CD4-positive, CD25-positive, alpha-beta regulatory T cell (primary cell): ENCODE measurements around the gene NCK2. TPM values are rescaled to one million over a fixed set of nuclear protein-coding genes. Genes with fewer than 3 reads are reported as not detected.

Source experiments
- ATAC-seq, 2 donors: fragments of 150-1000 bp; cut with Tn5 transposase; one replicate each; pipeline ENCODE4 v1.10.0; 2021; ENCODE audit warnings: low read depth in 2 of 2, moderate number of reproducible peaks in 2 of 2, moderate library complexity in 1 of 2
- DNase-seq, 3 donors: peaks; one replicate each; pipeline versions ENCODE4 v3.0.0 to v3.0.0-alpha.2; 2012 to 2022; ENCODE audit warnings: mixed read lengths in 1 of 3
- H3K27ac ChIP-seq: one replicate; pipeline ENCODE4 v1.7.0; 2013; ENCODE audit warnings: mild to moderate bottlenecking, low read length; ENCODE audit not compliant: insufficient read depth, poor library complexity, severe bottlenecking
- H3K27me3 ChIP-seq: one replicate; pipeline ENCODE4 v1.7.0; 2013; ENCODE audit warnings: low read length; ENCODE audit not compliant: control insufficient read depth, insufficient read depth
- H3K36me3 ChIP-seq: one replicate; pipeline ENCODE4 v1.7.0; 2013; ENCODE audit warnings: mild to moderate bottlenecking, low read length, moderate library complexity; ENCODE audit not compliant: control insufficient read depth, insufficient read depth
- H3K4me1 ChIP-seq: 2 replicates; pipeline ENCODE4 v1.7.0; 2013; ENCODE audit warnings: mild to moderate bottlenecking, low read length; ENCODE audit not compliant: insufficient read depth, control insufficient read depth, poor library complexity, severe bottlenecking
- H3K4me3 ChIP-seq: one replicate; pipeline ENCODE4 v1.7.0; 2013; ENCODE audit warnings: low read depth, mild to moderate bottlenecking, low read length, moderate library complexity
- H3K9me3 ChIP-seq, 2 experiments: 1 replicate in 1 of 2; 2 replicates in 1 of 2; pipeline ENCODE4 v1.7.0; 2013; ENCODE audit warnings: low read length in 2 of 2, mild to moderate bottlenecking in 1 of 2, moderate library complexity in 1 of 2; ENCODE audit not compliant: control insufficient read depth in 2 of 2
- H3K27ac Mint-ChIP-seq, 3 donors: one replicate each; pipeline ENCODE4 v1.8.0; 2020 to 2022; ENCODE audit warnings: mild to moderate bottlenecking in 3 of 3, mixed read lengths in 3 of 3, moderate library complexity in 2 of 3
- H3K27me3 Mint-ChIP-seq: one replicate; pipeline ENCODE4 v1.8.0; 2022; ENCODE audit warnings: mild to moderate bottlenecking, mixed read lengths
- H3K36me3 Mint-ChIP-seq: one replicate; pipeline ENCODE4 v1.8.0; 2020; ENCODE audit warnings: mixed read lengths
- H3K4me1 Mint-ChIP-seq, 4 donors: one replicate each; pipeline ENCODE4 v1.8.0; 2020 to 2022; ENCODE audit warnings: mixed read lengths in 4 of 4, mild to moderate bottlenecking in 1 of 4
- H3K4me3 Mint-ChIP-seq, 4 donors: one replicate each; pipeline ENCODE4 v1.8.0; 2020 to 2022; ENCODE audit warnings: mild to moderate bottlenecking in 4 of 4, mixed read lengths in 4 of 4, moderate library complexity in 3 of 4
- H3K9me3 Mint-ChIP-seq, 7 donors: one replicate each; pipeline ENCODE4 v1.8.0; 2020 to 2022; ENCODE audit warnings: mixed read lengths in 7 of 7, mild to moderate bottlenecking in 3 of 7, moderate library complexity in 2 of 7
- polyA plus RNA-seq, 4 donors: library from polyadenylated mRNA; unstranded; fragments of 300-500 nt; fragmentation: Illumina TruSeq; gene quantifications; one replicate each; pipeline ENCODE4 v1.2.3, GENCODE V29; 2021
- total RNA-seq: library from RNA; stranded (reverse); gene quantifications from one replicate; pipeline ENCODE4 v1.2.3, GENCODE V29; 2022

The NCK2 gene
- total and polyA plus RNA-seq, 5 donors from 2014 or later: 44.8 to 167 (median 60.5) TPM

DNA sequence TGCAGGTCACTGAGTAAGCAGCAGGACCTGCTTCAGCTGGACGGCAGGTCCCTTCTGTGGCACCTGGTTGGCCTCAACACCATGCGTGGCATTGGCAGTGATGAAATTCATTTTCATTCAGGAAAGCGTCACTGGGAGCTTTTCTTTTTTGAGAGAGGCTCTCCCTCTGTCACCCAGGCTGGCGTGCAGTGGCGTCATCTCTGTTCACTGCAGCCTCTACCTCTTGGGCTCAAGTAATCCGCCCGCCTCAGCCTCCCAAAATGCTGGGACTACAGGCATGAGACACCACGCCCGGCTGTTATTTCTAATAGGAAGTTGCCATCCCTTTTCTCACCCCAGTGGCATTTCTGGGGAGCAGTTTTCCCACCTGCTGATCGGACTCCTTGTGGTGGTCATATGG lies 39.3 kb downstream of the NCK2 start:
- peak overlapping the region; percentile 86 to 95 (median 95) for H3K27ac Mint-ChIP-seq
- H3K36me3 Mint-ChIP-seq: peaks cover 36% of the 10 kb centered on the region
- Histone ChIP-seq H3K36me3 (peaks cover 21% of the 10 kb centered on the region), H3K27me3 (no peaks in the 10 kb centered on the region), H3K4me1 (peaks cover 93% of the 10 kb centered on the region), H3K27ac (peak overlapping the region; percentile 68), H3K4me3 (peak overlapping the region; percentile 67), H3K9me3 (no peaks in the 10 kb centered on the region)
- DNase-seq: no peak
- H3K9me3 Mint-ChIP-seq: no peaks in the 10 kb centered on the region
- no peaks in the 10 kb centered on the region for H3K27me3 Mint-ChIP-seq
- peak overlapping the region; percentile 17 to 90 (median 84) for H3K4me3 Mint-ChIP-seq
- no peak for ATAC-seq
- H3K4me1 Mint-ChIP-seq: peaks cover 33 to 98% (median 80%) of the 10 kb centered on the region in 4 donors

DNA sequence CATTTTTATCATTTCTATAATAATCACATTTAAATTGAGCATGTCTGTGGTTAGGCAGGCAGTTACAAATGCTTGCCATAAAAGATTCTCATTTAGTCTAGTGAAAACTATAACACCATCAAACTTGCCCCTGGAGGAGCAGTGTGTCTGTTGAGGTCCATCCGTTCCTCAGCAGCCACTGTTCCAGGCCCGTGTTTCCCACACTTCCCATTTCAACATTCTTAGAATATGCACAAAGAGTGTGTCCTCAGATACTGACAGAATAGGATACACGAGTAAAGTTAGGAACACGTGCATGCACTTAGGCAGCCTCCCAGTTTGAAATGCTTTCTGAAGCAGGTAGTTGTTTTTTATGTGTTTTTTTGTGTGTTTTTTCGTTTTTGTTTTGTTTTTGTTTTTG lies 39.9 kb downstream of the NCK2 start:
- DNase-seq (no peak), ATAC-seq (no peak)
- H3K4me3 ChIP-seq: peak overlapping the region; percentile 26
- Mint-ChIP-seq H3K4me1 (peaks cover 33 to 98% (median 80%) of the 10 kb centered on the region in 4 donors), H3K9me3 (no peaks in the 10 kb centered on the region), H3K27me3 (no peaks in the 10 kb centered on the region), H3K36me3 (peaks cover 33% of the 10 kb centered on the region), H3K4me3 (peak overlapping the region in 3 of 4 donors; percentile 59 to 90 (median 87)), H3K27ac (peak overlapping the region; percentile 56 to 95 (median 80))
- peaks cover 21% of the 10 kb centered on the region for H3K36me3 ChIP-seq
- H3K9me3 ChIP-seq: no peaks in the 10 kb centered on the region
- no peaks in the 10 kb centered on the region for H3K27me3 ChIP-seq
- H3K27ac ChIP-seq: no peak overlapping the region
- peaks cover 93% of the 10 kb centered on the region for H3K4me1 ChIP-seq

DNA sequence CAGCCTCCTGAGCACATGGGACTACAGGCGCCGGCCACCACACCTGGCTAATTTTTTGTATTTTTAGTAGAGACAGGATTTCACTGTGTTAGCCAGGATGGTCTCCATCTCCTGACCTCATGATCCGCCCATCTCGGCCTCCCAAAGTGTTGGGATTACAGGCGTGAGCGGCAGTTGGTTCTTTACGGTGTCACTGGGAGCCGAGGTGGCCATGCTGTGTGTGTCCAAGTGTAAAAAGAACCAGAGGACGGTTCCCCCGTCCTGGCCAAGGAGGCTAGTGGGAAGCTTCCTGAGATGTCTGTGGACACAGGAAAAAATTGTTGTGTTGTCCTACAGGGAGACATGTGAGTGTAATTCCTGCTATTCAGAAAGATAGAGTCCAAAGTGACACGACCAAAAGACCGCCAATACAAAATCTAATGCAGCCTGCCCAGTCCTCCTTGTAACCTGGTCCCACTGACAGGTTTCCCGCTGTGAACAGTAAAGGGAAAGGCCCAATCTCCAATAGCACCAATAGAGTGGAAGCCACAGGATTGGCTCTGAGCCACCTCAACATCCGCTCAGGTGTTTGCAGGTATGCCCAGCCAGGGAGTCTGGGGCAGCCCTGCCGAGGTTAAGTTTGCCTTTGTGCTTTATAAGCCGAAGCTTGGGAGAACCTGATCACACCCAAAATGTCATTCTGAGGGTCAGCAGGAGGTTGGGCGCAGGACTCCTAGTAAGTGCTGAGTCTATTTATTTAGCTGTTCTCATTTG lies 40.6 kb downstream of the NCK2 start:
- H3K4me1 Mint-ChIP-seq: peaks cover 38 to 99% (median 82%) of the 10 kb centered on the region in 4 donors
- Histone ChIP-seq H3K27me3 (no peaks in the 10 kb centered on the region), H3K4me3 (peak overlapping the region; percentile 8), H3K36me3 (peaks cover 21% of the 10 kb centered on the region), H3K27ac (peak overlapping the region; percentile 92), H3K9me3 (no peaks in the 10 kb centered on the region), H3K4me1 (peaks cover 93% of the 10 kb centered on the region)
- H3K36me3 Mint-ChIP-seq: peaks cover 31% of the 10 kb centered on the region
- no peaks in the 10 kb centered on the region for H3K9me3 Mint-ChIP-seq
- DNase-seq (no peak), ATAC-seq (no peak)
- no peaks in the 10 kb centered on the region for H3K27me3 Mint-ChIP-seq
- H3K27ac Mint-ChIP-seq: peak overlapping the region; percentile 56 to 95 (median 80)
- peak overlapping the region in 3 of 4 donors; percentile 59 to 90 (median 63) for H3K4me3 Mint-ChIP-seq

DNA sequence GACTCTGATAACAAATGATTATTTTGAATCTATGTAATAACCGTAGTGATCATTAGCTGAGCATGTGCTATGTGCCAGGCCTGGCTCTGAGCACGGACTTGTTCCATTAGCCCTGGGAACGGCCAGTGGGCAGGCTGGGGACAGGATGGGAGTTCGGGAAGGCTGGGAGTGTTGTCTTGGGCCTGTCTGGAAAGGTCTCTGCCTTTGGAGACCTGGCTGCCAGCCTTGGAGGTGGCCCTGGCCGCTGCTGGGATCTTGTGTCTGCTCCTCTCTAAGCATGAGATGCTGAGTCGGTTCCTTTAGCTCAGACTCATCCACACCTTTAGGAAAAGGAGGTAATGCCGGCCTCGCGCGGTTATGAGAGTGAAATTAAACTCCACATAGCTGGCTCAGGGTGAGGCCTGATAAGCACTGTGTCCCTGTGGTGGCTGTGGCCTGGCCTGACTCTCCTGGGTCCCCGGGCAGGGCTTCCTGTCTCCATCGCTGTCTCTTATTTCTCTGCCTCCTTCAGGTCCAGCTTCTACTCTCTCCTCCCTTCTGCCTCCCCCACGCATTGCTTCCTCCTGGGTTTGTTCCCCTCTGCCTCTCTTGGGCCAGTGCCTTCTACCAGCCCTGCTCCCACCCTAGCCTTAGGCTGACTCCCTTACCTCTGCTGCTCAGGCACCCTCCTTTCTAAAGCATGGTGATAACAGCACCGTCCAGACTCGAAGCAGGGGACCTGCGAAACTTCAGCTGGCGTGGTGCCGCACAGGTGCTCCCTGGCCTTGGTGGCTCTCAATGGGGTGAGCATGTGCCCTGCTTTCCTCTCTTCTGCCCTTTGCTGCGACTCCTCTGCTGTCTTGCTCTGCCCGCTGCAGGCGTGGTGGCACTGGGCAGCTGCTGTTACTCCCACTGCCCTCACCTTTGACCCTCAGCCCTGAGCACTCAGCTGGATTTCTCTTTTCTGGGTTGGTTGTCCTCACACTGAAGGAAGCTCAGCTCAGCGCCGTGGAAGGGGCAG lies 41.8 kb downstream of the NCK2 start:
- Mint-ChIP-seq H3K36me3 (peaks cover 26% of the 10 kb centered on the region), H3K27me3 (no peaks in the 10 kb centered on the region), H3K4me3 (peak overlapping the region; percentile 78 to 90 (median 84)), H3K4me1 (peaks cover 34 to 99% (median 82%) of the 10 kb centered on the region in 4 donors), H3K9me3 (no peaks in the 10 kb centered on the region), H3K27ac (peak overlapping the region; percentile 95 to 97 (median 96))
- Histone ChIP-seq H3K4me1 (peaks cover 93% of the 10 kb centered on the region), H3K9me3 (no peaks in the 10 kb centered on the region), H3K27ac (peak overlapping the region; percentile 92), H3K27me3 (no peaks in the 10 kb centered on the region), H3K36me3 (peaks cover 20% of the 10 kb centered on the region), H3K4me3 (peak overlapping the region; percentile 68)
- DNase-seq: peak in 1 of 3 donors; percentile 43
- no peak for ATAC-seq

DNA sequence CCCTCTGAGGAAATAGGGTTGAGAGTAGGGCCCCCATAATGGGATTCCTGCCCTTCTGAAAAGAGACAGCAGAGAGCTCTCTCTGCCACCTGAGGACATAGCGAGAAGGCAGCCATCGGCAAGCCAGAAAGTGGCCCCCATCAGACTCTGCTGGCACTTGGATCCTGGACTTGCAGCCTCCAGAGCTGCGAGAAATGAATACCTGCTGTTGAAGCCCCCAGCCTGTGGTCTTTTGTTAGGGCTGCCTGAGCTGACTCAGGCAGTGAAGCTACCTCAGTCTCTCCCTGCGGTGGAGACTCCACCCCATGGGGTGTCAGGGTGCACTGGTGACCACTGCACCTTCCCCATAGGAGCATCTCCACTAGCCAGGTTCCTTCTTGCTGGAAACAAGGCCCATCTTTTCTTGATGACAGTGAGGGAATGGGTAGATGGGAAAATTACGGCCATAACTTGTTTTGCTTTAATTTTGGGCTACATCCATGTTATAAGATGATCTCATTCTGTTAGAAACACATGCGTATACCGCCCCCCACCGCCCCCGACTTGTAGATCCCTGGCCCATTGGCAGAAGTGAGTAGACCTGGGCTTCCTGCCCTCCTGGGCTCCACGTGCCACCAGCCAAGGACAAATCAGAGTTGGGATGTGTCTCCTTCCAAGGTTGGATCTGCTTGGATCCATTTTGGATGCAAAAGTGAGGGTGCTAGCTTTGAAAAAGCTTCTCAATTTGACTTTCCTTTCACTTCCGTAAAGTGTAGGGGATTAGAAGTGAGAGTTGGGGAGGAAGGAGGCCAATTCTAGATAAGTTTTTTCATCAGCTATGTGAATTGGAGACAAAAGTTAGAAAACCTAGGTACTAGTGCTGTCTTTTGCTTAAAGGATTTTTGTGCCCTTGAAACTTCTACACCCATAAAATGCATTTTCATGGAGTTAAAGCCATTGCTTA lies 42.9 kb downstream of the NCK2 start:
- H3K4me3 Mint-ChIP-seq: peak overlapping the region; percentile 40 to 90 (median 82)
- peaks cover 19% of the 10 kb centered on the region for H3K36me3 ChIP-seq
- peak overlapping the region; percentile 68 for H3K4me3 ChIP-seq
- no peaks in the 10 kb centered on the region for H3K9me3 Mint-ChIP-seq
- peak in 2 of 3 donors; percentile 56 to 77 for DNase-seq
- peaks cover 17% of the 10 kb centered on the region for H3K36me3 Mint-ChIP-seq
- no peaks in the 10 kb centered on the region for H3K27me3 Mint-ChIP-seq
- peaks cover 93% of the 10 kb centered on the region for H3K4me1 ChIP-seq
- H3K27ac Mint-ChIP-seq: peak overlapping the region; percentile 95 to 97 (median 96)
- no peaks in the 10 kb centered on the region for H3K9me3 ChIP-seq
- H3K27me3 ChIP-seq: no peaks in the 10 kb centered on the region
- peaks cover 26 to 99% (median 82%) of the 10 kb centered on the region in 4 donors for H3K4me1 Mint-ChIP-seq
- H3K27ac ChIP-seq: peak overlapping the region; percentile 92
- peak in 1 of 2 donors; percentile 47 for ATAC-seq

DNA sequence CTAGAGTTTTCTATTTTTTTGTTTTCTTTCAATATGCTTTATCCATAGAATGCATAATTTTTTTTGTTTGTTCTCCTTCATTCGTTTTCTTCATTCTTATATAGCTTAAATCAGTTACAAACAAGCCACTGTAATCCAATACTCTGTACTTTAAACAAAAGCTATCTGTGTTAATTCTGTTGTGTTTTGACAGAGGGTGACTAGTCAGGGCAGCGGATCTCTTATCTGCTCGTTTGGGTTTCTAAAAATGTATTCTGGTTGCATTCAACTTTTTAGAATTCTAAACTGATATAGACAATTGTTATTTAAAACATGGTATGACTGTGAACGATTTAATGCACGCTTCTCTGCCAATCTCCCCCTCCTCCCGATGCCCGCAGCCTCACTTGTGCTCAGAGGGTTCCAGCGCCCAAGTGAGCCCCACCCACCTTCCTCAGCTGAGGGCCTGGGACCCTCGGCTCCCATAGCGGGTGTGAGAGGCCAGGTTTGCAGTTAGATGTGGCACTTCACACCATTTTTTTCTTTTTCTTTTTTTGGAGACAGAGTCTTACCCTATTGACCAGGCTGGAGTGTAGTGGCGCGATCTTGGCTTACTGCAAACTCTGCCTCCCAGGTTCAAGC lies 44.1 kb downstream of the NCK2 start:
- Mint-ChIP-seq H3K36me3 (peaks cover 22% of the 10 kb centered on the region), H3K9me3 (no peaks in the 10 kb centered on the region), H3K4me1 (peaks cover 25 to 99% (median 81%) of the 10 kb centered on the region in 4 donors), H3K4me3 (peak overlapping the region; percentile 83 to 94 (median 90)), H3K27ac (peak overlapping the region; percentile 93 to 96 (median 96)), H3K27me3 (no peaks in the 10 kb centered on the region)
- Histone ChIP-seq H3K27ac (peak overlapping the region; percentile 92), H3K36me3 (peaks cover 13% of the 10 kb centered on the region), H3K4me1 (peaks cover 93% of the 10 kb centered on the region), H3K27me3 (no peaks in the 10 kb centered on the region), H3K9me3 (no peaks in the 10 kb centered on the region), H3K4me3 (peak overlapping the region; percentile 68)
- ATAC-seq: no peak
- no peak for DNase-seq
